ENCODE results near the gene TMED3.
A peak's percentile ranks its signal among the peaks of the same experiment; 100 is the strongest.

TMED3 gene

DNA sequence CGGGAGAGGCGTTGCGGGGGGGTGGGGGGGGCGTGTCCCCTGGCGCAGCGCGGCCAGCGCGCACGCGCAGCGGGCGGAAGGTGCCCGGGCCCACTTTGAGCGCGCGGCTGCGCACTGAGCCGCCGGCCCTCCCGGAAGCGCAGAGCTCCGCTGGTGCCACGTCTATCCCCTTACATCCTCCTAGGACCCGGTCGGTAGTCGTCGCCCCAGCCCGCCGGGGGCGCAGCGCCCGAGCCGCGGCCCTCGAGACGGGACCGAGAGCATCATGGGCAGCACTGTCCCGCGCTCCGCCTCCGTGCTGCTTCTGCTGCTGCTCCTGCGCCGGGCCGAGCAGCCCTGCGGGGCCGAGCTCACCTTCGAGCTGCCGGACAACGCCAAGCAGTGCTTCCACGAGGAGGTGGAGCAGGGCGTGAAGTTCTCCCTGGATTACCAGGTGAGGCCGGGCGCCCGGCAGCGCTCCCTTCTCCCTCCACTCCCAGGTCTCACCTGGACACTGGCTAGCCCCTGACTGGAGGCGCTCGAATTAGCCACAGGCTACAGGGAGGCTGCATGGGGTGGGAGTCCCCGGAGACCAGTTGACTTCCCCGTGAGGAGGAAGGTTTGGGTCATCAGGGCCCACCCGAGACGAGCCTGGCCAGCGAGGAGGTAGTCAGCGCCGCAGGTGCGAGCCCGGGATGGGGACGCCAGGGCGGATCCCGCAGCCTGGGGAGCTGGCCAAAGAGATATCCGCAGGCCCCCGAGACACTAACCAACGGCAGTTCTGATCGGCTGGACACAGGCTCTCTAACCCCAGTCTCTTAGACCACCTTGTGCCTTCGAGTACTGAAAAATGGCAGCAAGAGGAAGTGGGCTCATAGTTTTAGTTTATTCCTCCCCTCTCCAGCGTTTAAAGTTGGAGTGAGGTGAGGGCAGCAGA is at the start of gene TMED3:
Gene TMED3 (plus strand): TSS at position 128 of the 916 bp plus-strand sequence. CDS start 138 bp downstream, at position 266.
- DNase-seq (ENCODE audit: insufficient read length, low spot score) (peak; percentile 87), FAIRE-seq (no peak)
- TF ChIP-seq POLR2A (IDR thresholded peaks at IDR 0.05; ENCODE audit: low read depth, low read length), result peak; percentile 85

DNA sequence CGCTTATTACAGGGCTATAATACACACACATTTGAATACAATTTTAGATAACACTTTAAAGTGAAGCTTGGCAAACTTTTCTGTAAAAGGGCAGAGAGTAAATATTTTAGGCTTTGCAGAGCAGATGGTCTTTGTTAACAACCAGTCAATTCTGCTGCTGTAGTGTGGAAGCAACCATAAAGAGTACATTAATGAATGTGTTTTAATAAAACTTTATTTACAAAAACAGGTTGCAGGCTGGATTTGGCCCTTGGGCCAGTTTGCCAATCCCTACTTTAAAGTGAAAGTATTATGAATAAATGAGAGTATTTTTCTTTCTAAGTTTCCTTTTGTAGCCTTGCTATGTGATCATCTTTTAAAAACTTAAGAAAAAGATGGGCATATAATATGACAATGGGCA is 49.1 kb upstream of the TMED3 start:
- no peak for TF ChIP-seq POLR2A (IDR thresholded peaks at IDR 0.05; ENCODE audit: low read depth, low read length)
- no peak for DNase-seq (ENCODE audit: insufficient read length, low spot score)
- no peak for FAIRE-seq

DNA sequence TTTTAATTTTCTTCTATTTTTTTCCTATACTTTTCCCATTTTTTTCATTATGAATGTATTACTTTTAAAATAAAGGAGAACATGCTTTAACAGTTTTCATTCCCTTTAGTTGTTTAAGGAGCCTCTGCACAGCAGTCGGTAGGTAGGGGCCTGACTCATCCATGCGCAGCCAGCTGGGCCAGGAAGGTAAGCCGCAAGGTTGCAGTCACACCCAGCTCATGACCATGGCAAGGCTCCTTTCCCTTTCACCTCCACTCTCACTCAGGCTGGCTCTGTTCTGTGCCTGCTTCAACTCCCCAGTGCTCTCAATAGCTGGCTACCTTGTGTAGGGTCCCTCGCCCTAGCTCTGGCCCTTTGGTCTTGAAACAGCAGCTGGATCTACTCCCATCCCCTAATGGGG is 45.7 kb upstream of the TMED3 start:
- TF ChIP-seq POLR2A (IDR thresholded peaks at IDR 0.05; ENCODE audit: low read depth, low read length), result no peak
- FAIRE-seq (no peak), DNase-seq (ENCODE audit: insufficient read length, low spot score) (no peak)

DNA sequence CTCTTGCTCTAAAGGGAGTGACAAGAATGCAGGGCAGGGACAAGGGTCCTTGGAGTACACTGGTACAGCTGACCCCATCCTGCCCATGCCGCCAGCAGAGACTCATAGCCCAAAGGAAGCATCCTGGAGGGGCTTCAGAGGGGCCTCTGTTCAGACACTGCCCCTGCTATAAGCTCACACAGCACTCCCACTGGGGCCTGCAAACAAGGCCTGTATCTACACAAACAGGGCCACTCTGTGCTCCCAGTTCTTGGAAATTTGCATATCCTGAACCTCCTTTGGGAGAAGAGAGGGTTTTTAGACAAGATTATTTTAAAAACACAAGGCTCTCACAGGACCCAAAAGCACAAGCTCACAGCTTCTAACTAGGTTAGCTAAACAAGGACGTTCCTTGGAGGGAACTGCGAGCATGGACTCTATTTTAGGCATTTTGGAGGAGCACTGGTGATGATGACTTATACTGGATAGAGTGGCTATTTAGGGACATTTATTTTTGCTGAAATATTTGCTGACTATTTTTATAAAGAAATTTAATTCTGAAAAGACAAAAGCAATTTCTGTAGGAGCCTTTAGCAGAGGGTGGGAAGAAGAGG is 44.8 kb upstream of the TMED3 start:
- FAIRE-seq (no peak), DNase-seq (ENCODE audit: insufficient read length, low spot score) (no peak)
- no peak for TF ChIP-seq POLR2A (IDR thresholded peaks at IDR 0.05; ENCODE audit: low read depth, low read length)

DNA sequence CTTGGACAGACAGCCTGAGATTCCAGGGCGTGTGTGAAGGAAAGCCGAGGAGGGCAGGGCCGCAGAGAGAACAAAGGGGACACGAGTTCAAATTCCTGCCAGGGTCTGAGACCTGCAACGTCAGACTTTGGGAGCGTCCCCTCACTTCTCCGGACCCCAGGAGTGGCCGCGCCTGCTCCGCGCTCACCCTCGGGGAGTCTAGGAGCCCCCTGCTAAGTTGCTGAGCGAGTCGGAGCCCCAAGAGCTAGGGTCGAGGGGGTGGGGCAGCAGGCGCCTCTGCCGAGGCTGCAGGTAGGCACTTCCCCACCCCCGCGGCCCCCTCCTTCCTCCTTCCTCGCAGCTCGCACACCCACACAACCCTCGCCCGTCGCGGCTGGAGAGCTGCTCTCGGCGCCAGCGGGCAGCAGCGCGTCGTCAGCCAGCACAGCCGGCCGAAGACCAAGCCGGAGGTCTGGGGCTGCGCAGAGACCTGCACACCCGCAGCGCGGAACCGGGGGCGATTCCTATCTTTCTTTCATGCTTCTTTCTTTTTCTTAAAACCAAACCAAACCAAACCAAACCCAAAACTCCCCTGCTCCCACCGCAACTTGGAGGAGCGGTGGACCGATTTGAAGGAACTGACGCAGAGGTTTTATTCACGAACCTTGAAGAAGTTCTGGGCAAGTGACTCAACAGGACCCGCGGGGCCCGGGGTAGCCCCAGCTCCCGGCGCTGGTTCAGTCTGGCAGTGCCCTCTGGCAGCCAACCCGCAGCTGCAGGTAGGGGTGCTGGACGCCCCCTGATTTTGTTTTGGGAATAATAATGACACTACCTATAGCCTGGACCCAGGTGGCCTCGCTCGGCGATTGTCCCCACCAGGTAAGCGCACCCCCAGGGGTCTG is 28.3 kb upstream of the TMED3 start, which contains the start of gene ANKRD34C:
Gene ANKRD34C (plus strand): TSS at position 352 of the 881 bp plus-strand sequence. CDS start 10,563 bp downstream, outside the sequence.
- FAIRE-seq (no peak), DNase-seq (ENCODE audit: insufficient read length, low spot score) (no peak)

DNA sequence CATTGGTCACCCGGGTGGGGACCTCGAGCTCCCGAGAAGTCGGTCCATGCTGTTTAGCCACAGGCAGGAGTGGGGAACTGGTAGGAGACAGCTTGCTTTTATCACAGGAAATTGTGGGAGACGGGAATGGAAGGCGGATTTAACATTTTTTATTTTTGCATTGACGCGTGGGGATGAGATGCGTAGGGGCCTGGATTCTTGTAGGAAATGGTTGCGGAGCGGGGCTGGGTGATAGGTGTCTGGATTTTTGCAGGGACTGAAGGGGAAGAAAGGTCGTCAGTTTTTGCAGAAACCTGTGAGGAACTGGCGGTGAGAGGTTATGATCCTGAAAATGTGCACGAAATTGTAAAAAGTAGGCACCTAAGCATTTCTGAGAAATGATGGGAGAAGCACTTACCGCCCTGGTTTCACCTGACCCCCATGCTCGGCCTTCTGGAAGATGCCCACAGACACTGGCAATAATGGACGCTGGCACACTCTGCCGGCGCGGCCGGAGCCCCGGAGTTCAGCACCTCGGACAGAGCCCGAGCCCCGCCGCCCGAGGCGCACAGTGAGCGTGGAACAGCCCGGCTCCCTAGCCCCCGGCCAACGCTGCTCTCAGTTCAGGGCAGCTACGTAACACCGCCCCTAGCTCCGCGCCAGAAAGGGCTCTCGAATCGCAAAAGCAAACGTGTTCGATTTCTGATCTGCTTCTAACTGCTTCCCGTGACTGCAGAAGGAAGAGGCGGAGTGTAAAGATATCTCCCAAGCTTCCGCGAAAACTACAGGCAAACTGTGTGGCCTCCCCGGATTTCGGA is 27.5 kb upstream of the TMED3 start:
- no peak for TF ChIP-seq POLR2A (IDR thresholded peaks at IDR 0.05; ENCODE audit: low read depth, low read length)
- no peak for DNase-seq (ENCODE audit: insufficient read length, low spot score)
- FAIRE-seq, result no peak

More for the DNA sequence above, 28.3 kb upstream of the TMED3 start, which contains the start of gene ANKRD34C:
- no peak for TF ChIP-seq POLR2A (IDR thresholded peaks at IDR 0.05; ENCODE audit: low read depth, low read length)

DNA sequence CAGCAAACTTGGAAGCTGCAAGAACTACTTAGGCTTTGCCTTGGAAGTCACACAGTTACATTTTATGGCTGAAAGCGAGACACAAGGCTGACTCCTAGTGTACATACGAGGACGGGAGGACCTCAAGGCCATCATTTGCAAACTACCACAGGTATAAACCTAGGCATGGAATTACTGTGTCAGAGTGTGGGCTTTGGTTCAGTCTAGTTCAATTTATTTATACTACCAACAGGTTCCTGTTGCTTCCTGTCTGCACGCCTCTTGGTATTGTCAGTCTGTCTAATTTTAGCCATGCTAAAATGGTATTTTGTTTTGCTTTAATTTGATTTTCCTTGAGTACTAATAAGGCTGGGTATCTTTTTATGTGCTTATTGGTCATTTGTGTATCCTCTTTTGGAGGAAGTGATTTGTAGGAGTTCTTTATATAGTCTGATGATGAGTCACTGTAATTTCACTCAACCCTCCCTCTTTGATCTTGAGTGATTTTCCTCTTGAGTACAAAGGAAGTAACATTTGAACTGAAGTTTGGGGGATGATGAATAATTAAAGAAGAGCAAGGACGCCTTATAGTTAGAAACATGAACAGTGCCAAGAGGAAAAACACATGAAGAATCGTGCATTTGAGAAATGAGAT is 20.2 kb upstream of the TMED3 start:
- DNase-seq (ENCODE audit: insufficient read length, low spot score), result no peak
- FAIRE-seq, result no peak
- TF ChIP-seq POLR2A (IDR thresholded peaks at IDR 0.05; ENCODE audit: low read depth, low read length), result no peak

DNA sequence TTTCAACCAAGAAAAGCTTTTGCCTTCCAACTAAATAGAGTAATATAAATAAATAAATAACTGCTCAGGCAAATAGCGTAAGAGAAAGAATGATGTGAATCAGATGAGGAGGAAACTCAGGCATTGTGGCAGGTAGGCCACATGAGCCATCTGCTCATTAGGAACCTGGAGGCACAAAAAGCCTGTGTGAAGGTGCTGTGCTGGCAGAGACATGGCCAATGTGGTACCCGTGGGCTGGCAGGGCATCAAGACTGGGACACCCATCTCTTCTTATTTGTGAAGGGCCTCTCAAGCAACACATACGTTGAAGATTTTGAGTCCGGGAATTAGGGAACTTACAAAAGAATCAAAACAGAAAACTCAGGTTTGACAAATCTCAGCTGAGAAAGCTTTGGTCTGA is 18.9 kb upstream of the TMED3 start:
- no peak for TF ChIP-seq POLR2A (IDR thresholded peaks at IDR 0.05; ENCODE audit: low read depth, low read length)
- DNase-seq (ENCODE audit: insufficient read length, low spot score) (no peak), FAIRE-seq (no peak)

DNA sequence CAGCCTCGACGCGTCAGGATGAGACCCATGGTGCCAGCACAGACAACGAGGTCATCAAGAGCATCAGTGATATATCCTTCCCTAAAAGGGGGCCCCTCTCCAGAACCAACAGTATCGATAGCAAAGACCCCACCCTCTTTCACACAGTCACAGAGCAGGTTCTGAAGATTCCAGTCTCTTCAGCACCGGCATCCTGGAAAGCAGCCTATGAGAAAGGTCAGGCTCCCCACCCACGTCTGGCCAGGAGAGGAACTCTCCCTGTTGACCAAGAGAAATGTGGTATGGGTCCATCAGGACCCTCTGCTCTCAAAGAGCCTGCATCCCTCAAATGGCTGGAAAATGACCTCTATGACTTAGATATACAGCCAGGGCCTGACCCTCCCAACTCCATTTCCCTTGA is 16.8 kb upstream of the TMED3 start:
- DNase-seq (ENCODE audit: insufficient read length, low spot score), result no peak
- no peak for FAIRE-seq
- no peak for TF ChIP-seq POLR2A (IDR thresholded peaks at IDR 0.05; ENCODE audit: low read depth, low read length)

DNA sequence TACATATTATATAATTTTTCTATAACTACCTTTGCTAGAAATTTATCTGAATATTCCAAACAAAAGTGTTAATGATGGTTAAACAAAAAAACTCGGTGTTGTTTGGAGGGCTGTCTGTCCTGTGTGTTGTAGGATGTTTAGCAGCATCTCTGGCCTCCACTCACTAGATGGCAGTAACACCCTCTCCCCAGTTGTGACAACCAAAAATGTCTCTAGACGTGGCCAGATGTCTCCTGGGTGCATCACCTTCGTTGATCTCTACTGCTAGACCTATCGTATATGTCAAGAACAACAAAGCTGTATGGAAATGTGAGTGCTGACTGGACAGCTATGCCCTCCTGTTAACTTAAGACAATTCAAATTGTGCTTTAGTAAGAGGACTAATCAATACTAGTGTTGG is 14.3 kb upstream of the TMED3 start:
- TF ChIP-seq POLR2A (IDR thresholded peaks at IDR 0.05; ENCODE audit: low read depth, low read length), result no peak
- FAIRE-seq (no peak), DNase-seq (ENCODE audit: insufficient read length, low spot score) (no peak)

DNA sequence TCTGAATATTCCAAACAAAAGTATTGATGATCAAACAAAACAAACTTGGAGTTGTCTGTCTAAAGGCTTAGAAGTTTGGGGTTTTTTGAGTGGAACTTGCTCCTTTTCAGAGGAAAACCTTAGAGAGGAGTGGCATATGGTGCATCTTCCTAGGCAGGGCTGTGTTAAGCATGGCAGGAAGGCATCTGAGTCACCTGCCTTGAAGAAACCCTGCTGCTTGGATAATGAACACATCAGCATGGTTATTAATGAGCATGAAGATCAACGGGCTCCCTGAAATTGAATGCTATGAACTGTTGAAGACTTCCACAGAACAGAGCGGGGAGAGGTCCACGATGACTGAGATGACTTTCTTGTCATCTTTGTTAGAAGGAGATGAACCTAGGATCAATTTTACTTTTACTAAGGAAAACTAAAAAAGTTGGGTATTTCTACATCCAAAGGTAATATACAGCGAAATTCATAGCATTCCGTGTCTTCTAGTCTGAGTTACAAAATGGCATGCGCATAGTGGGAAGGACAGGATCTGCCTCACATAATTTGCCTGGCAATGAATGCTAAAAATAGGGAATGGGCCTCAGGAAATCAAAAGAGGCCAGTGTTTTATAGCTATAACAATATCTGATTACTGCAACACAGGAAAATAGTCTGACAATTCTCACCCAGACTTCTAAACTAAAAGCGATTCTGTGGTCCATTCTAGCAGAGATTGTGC is 11.6 kb upstream of the TMED3 start:
- FAIRE-seq (no peak), DNase-seq (ENCODE audit: insufficient read length, low spot score) (no peak)
- no peak for TF ChIP-seq POLR2A (IDR thresholded peaks at IDR 0.05; ENCODE audit: low read depth, low read length)

DNA sequence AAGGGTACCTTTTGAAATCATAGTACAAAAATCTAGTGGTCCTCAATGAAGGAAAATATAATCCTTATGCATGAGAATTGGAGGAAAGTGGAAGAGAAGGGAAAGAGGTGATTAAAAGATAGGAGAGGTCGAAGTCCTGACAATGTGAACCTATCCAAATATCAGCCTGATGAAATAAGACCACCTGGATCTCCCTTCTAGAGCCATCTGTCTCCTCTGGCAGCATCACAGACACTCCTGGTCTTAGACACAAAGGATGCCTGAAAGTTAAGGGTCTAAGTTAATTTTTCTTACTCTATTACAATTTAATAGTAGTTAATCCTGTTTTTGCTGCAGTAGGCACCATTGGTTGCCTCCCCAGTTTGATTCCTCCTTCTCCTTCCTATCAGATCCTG is 11.1 kb upstream of the TMED3 start:
- FAIRE-seq, result no peak
- no peak for DNase-seq (ENCODE audit: insufficient read length, low spot score)
- TF ChIP-seq POLR2A (IDR thresholded peaks at IDR 0.05; ENCODE audit: low read depth, low read length), result no peak

Measured in H54 (cell line).